Stomach (tissue), 9 donors: ENCODE measurements around the gene MAGEA9. TPM values are rescaled to one million over a fixed set of nuclear protein-coding genes. Genes with fewer than 3 reads are reported as not detected.
"Not testable (repeated sequence)": the region's sequence is repeated elsewhere in the genome, so short reads cannot be mapped to it uniquely, and the experiment has no call there.

Experiments used
- DNase-seq, 2 donors: peaks; one replicate each; pipeline versions ENCODE4 v3.0.0 to v3.0.0-alpha.2; 2013 to 2019
- H3K27ac ChIP-seq, 5 donors: fragments of 200-600 bp in 4 of 5; sonication (generic) in 4 of 5; one replicate each; pipeline ENCODE4 v1.5.1; 2013 to 2019; ENCODE audit warnings: mild to moderate bottlenecking in 1 of 5, moderate library complexity in 1 of 5
- H3K27me3 ChIP-seq, 3 donors: fragments of 200-600 bp; sonication (generic); one replicate each; pipeline ENCODE4 v1.5.1; 2017 to 2019; ENCODE audit warnings: mixed run types in 1 of 3
- H3K36me3 ChIP-seq, 4 donors: fragments of 200-600 bp; sonication (generic); 1 replicate in 3 of 4; 2 replicates in 1 of 4; pipeline ENCODE4 v1.5.1; 2016 to 2019
- H3K4me1 ChIP-seq, 4 donors: fragments of 200-600 bp; sonication (generic); one replicate each; pipeline ENCODE4 v1.5.1; 2016 to 2019
- H3K4me3 ChIP-seq, 4 donors: fragments of 200-600 bp; sonication (generic) in 3 of 4; one replicate each; pipeline ENCODE4 v1.5.1; 2016 to 2019; ENCODE audit warnings: mild to moderate bottlenecking in 1 of 4
- H3K9me3 ChIP-seq, 4 donors: fragments of 200-600 bp; sonication (generic); one replicate each; pipeline ENCODE4 v1.5.1; 2016 to 2019
- CTCF ChIP-seq, 7 experiments: fragments of 450-650 bp in 4 of 7; fragments of 200-600 bp in 3 of 7; sonication (generic) in 3 of 7; IDR thresholded peaks; one replicate each; pipeline ENCODE4 v1.5.1; 2016 to 2019; ENCODE audit warnings: antibody characterized with exemption in 7 of 7, control low read depth in 2 of 7, mild to moderate bottlenecking in 1 of 7
- EP300 ChIP-seq: sonication (generic); formaldehyde crosslinking; IDR thresholded peaks from one replicate; pipeline ENCODE4 v1.6.1; 2017; ENCODE audit warnings: antibody characterized with exemption
- POLR2A ChIP-seq, 4 donors: fragments of 450-650 bp; IDR thresholded peaks; one replicate each; pipeline ENCODE4 v1.6.1; 2016; ENCODE audit warnings: antibody characterized with exemption in 4 of 4, control low read depth in 2 of 4, mild to moderate bottlenecking in 1 of 4, moderate library complexity in 1 of 4
- POLR2AphosphoS5 ChIP-seq, 3 donors: sonication (generic); formaldehyde crosslinking; IDR thresholded peaks; one replicate each; pipeline ENCODE4 v1.6.1; 2016; ENCODE audit warnings: antibody characterized with exemption in 3 of 3
- WGBS, 5 donors: extraction: QIAGEN DNeasy Blood & Tissue Kit in 3 of 5; methylation state at CpG; one replicate each; pipeline versions ENCODE4 v1.1.5 to v1.1.7; 2013 to 2018; 5-methylcytosine and 5-hydroxymethylcytosine counted together
- intact Hi-C: fragments of 100-400 bp; cut with DNase I; formaldehyde crosslinking; loops from one replicate; pipeline ENCODE4 v1.15.1; 2023; ENCODE audit warnings: low total_unique reads
- polyA plus RNA-seq, 3 donors: library from polyadenylated mRNA; stranded (reverse); fragments of 200-250 nt; gene quantifications; one replicate each; pipeline ENCODE4 v1.2.3, GENCODE V29; 2013
- total RNA-seq, 5 donors: library from RNA; depleted of rRNA; stranded (reverse); fragments of >200 nt; gene quantifications; one replicate each; pipeline versions ENCODE4 v1.1.0 to v1.2.3, GENCODE V29; 2014 to 2016
- donor health status: healthy with polysubstance abuse.
- donor health status: Bipolar disorder and iron deficiency.
- donor health status: healthy.

MAGEA9 gene
- total and polyA plus RNA-seq, 8 donors, result not detected

GRCh38 chrX:149759824-149760223 is 21.9 kb upstream of the MAGEA9 start:
- Histone ChIP-seq H3K27me3 (no peaks in the 10 kb centered on the region), H3K4me3 (no peak overlapping the region), H3K4me1 (no peaks in the 10 kb centered on the region), H3K27ac (no peak overlapping the region), H3K9me3 (no peaks in the 10 kb centered on the region), H3K36me3 (no peaks in the 10 kb centered on the region)
- TF ChIP-seq CTCF (IDR thresholded peaks at IDR 0.05), result no peak
- TF ChIP-seq POLR2A (IDR thresholded peaks at IDR 0.05), result no peak
- no peak for TF ChIP-seq EP300
- TF ChIP-seq POLR2AphosphoS5 (IDR thresholded peaks at IDR 0.05), result no peak
- intact Hi-C loops, result no loop called here
- no peak for DNase-seq
- 60 to 91% (median 85%) methylated on average over 1 to 7 of the region's 7 CpGs for WGBS, 5 donors

GRCh38 chrX:149760965-149761364 is 20.8 kb upstream of the MAGEA9 start:
- intact Hi-C loops, result no loop called here
- WGBS, 5 donors, result 85 to 100% (median 90%) methylated on average over 2 to 3 of the region's 3 CpGs
- no peaks in the 10 kb centered on the region for H3K4me1 ChIP-seq
- no peak for TF ChIP-seq POLR2AphosphoS5 (IDR thresholded peaks at IDR 0.05)
- no peak for TF ChIP-seq CTCF (IDR thresholded peaks at IDR 0.05)
- TF ChIP-seq POLR2A (IDR thresholded peaks at IDR 0.05), result no peak
- no peak for TF ChIP-seq EP300
- H3K9me3 ChIP-seq, result no peaks in the 10 kb centered on the region
- H3K36me3 ChIP-seq, result no peaks in the 10 kb centered on the region
- no peak overlapping the region for H3K27ac ChIP-seq
- DNase-seq, result no peak
- no peak overlapping the region for H3K4me3 ChIP-seq
- no peaks in the 10 kb centered on the region for H3K27me3 ChIP-seq

GRCh38 chrX:149761858-149762674 is 19.7 kb upstream of the MAGEA9 start:
- intact Hi-C loops, H3K36me3 ChIP-seq, DNase-seq, H3K4me1 ChIP-seq, H3K9me3 ChIP-seq, H3K4me3 ChIP-seq, H3K27me3 ChIP-seq, H3K27ac ChIP-seq: not testable (repeated sequence)
- WGBS, 5 donors, result 78 to 97% (median 90%) methylated on average over 5 to 22 of the region's 22 CpGs

- Histone ChIP-seq H3K9me3 (no peaks in the 10 kb centered on the region), H3K36me3 (no peaks in the 10 kb centered on the region), H3K27me3 (no peaks in the 10 kb centered on the region), H3K4me3 (no peak overlapping the region), H3K27ac (no peak overlapping the region), H3K4me1 (no peaks in the 10 kb centered on the region)
- TF ChIP-seq POLR2AphosphoS5 (IDR thresholded peaks at IDR 0.05) (no peak), CTCF (IDR thresholded peaks at IDR 0.05) (no peak), EP300 (no peak), POLR2A (IDR thresholded peaks at IDR 0.05) (no peak)
- DNase-seq, result no peak
- intact Hi-C loops, result no loop called here
- WGBS, 5 donors, result 57 to 86% (median 72%) methylated on average over 6 to 11 of the region's 11 CpGs
Observed at GRCh38 chrX:149762696-149763614, 18.8 kb upstream of the MAGEA9 start.

GRCh38 chrX:149770344-149770743 is 11.4 kb upstream of the MAGEA9 start:
- H3K27ac ChIP-seq, H3K27me3 ChIP-seq, H3K36me3 ChIP-seq, H3K4me3 ChIP-seq, intact Hi-C loops, H3K9me3 ChIP-seq, H3K4me1 ChIP-seq, DNase-seq: not testable (repeated sequence)
- 73 to 86% methylated on average over 3 of the region's 12 CpGs; no CpG with 5 or more reads in 3 of the 5 donors for WGBS, 5 donors

GRCh38 chrX:149773026-149773425 is 8.7 kb upstream of the MAGEA9 start:
- intact Hi-C loops, H3K4me3 ChIP-seq, H3K36me3 ChIP-seq, H3K9me3 ChIP-seq, H3K4me1 ChIP-seq, DNase-seq, H3K27me3 ChIP-seq, H3K27ac ChIP-seq: not testable (repeated sequence)
- WGBS, 5 donors, result no CpG with 5 or more reads among the region's 9 CpGs

- no CpG with 5 or more reads among the region's 17 CpGs for WGBS, 5 donors
- intact Hi-C loops, result not testable (repeated sequence)
Observed at GRCh38 chrX:149773768-149774167, 8.0 kb upstream of the MAGEA9 start, which contains the start of gene HSFX1. Gene HSFX1, plus strand, starts transcription at chrX:149774068. Its CDS starts 614 bp downstream, at chrX:149774682.

GRCh38 chrX:149777999-149778398 is 3.7 kb upstream of the MAGEA9 start:
- no CpG with 5 or more reads among the region's 7 CpGs for WGBS, 5 donors
- H3K4me1 ChIP-seq, H3K27ac ChIP-seq, H3K27me3 ChIP-seq, H3K9me3 ChIP-seq, H3K36me3 ChIP-seq, H3K4me3 ChIP-seq, DNase-seq, intact Hi-C loops: not testable (repeated sequence)

More at GRCh38 chrX:149773768-149774167, 8.0 kb upstream of the MAGEA9 start, which contains the start of gene HSFX1:
- H3K27me3 ChIP-seq, DNase-seq, H3K4me3 ChIP-seq, H3K27ac ChIP-seq, H3K36me3 ChIP-seq, H3K9me3 ChIP-seq, H3K4me1 ChIP-seq: not testable (repeated sequence)
